Stomach (tissue), 4 donors: ENCODE data around the gene SLC8A2.
A peak's percentile ranks its signal among the peaks of the same experiment; 100 is the strongest.

ENCODE experiments used
- EP300 ChIP-seq: sonication (generic); formaldehyde crosslinking; IDR thresholded peaks from one replicate; pipeline ENCODE4 v1.6.1; 2017; ENCODE audit warnings: antibody characterized with exemption
- POLR2A ChIP-seq, 4 donors: fragments of 450-650 bp; IDR thresholded peaks; one replicate each; pipeline ENCODE4 v1.6.1; 2016; ENCODE audit warnings: antibody characterized with exemption in 4 of 4, control low read depth in 2 of 4, mild to moderate bottlenecking in 1 of 4, moderate library complexity in 1 of 4
- POLR2AphosphoS5 ChIP-seq, 3 donors: sonication (generic); formaldehyde crosslinking; IDR thresholded peaks; one replicate each; pipeline ENCODE4 v1.6.1; 2016; ENCODE audit warnings: antibody characterized with exemption in 3 of 3
- TF ChIP-seq, protein P1 (sequence below), 7 experiments: fragments of 450-650 bp in 4 of 7; fragments of 200-600 bp in 3 of 7; sonication (generic) in 3 of 7; IDR thresholded peaks; one replicate each; pipeline ENCODE4 v1.5.1; 2016 to 2019; ENCODE audit warnings: antibody characterized with exemption in 7 of 7, control low read depth in 2 of 7, mild to moderate bottlenecking in 1 of 7

DNA sequence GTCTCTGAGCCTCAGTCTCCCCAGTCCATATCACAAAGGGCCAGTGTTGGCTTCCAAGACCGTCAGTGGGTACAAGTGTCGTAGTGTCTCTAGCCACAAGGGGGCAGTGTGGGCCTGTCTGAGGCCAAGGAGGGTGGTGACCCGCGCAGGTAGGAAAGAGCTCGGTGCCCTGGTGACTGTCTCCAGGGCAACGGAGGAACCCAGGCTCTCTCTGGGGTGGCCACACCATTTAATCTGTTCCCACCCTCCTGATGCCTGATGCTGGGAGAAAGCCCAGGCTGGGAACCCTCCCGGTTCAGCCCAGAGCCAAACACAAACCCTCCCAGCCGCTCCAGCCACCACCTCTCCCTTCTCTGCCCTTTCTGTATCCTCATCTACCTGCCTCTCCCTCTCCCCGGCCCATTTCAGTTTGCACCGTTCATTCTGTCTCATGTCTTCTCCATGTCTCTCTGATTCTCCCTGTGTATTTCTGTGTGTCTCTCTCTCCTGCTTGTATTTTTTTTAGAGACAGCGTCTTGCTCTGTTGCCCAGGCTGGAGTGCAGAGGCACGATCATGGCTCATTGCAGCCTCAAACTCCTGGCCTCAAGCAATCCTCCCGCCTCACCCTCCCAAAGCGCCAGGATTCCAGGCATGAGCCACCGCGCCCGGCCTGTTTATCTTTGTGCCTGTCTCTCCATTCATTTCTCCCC lies 34.8 kb downstream of the SLC8A2 start:
- TF ChIP-seq, protein P1, sequence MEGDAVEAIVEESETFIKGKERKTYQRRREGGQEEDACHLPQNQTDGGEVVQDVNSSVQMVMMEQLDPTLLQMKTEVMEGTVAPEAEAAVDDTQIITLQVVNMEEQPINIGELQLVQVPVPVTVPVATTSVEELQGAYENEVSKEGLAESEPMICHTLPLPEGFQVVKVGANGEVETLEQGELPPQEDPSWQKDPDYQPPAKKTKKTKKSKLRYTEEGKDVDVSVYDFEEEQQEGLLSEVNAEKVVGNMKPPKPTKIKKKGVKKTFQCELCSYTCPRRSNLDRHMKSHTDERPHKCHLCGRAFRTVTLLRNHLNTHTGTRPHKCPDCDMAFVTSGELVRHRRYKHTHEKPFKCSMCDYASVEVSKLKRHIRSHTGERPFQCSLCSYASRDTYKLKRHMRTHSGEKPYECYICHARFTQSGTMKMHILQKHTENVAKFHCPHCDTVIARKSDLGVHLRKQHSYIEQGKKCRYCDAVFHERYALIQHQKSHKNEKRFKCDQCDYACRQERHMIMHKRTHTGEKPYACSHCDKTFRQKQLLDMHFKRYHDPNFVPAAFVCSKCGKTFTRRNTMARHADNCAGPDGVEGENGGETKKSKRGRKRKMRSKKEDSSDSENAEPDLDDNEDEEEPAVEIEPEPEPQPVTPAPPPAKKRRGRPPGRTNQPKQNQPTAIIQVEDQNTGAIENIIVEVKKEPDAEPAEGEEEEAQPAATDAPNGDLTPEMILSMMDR (IDR thresholded peaks at IDR 0.05) = peak in 5 of 7 experiments; percentile 67 to 95 (median 88)
- no peak for TF ChIP-seq POLR2A (IDR thresholded peaks at IDR 0.05)
- TF ChIP-seq POLR2AphosphoS5 (IDR thresholded peaks at IDR 0.05) = peak in 1 of 3 donors; percentile 54
- TF ChIP-seq EP300 = no peak
